Liver (tissue), 9 donors: ENCODE measurements around the gene MAML3. TPM values are rescaled to one million over a fixed set of nuclear protein-coding genes. Genes with fewer than 3 reads are reported as not detected.

Source experiments
- DNase-seq: peaks from one replicate; pipeline ENCODE4 v3.0.0-alpha.2; 2017; ENCODE audit warnings: low spot score
- H3K27ac ChIP-seq, 2 donors: one replicate each; pipeline ENCODE4 v1.7.0; 2013; ENCODE audit warnings: inconsistent platforms in 2 of 2, low read length in 2 of 2, control low read depth in 1 of 2, low read depth in 1 of 2, mild to moderate bottlenecking in 1 of 2
- H3K27me3 ChIP-seq, 4 donors: one replicate each; pipeline versions ENCODE4 v1.6.1 to v1.7.0; 2013; ENCODE audit warnings: low read length in 3 of 4, inconsistent platforms in 1 of 4, mild to moderate bottlenecking in 1 of 4, moderate library complexity in 1 of 4; ENCODE audit not compliant: control insufficient read depth in 4 of 4, insufficient read depth in 4 of 4
- H3K36me3 ChIP-seq, 4 donors: one replicate each; pipeline versions ENCODE4 v1.6.1 to v1.7.0; 2013; ENCODE audit warnings: low read length in 3 of 4, mild to moderate bottlenecking in 3 of 4, low read depth in 1 of 4, moderate library complexity in 1 of 4; ENCODE audit not compliant: control insufficient read depth in 4 of 4, insufficient read depth in 3 of 4
- H3K4me1 ChIP-seq, 4 donors: one replicate each; pipeline versions ENCODE4 v1.6.1 to v1.7.0; 2013; ENCODE audit warnings: low read length in 3 of 4, mild to moderate bottlenecking in 3 of 4, moderate library complexity in 1 of 4; ENCODE audit not compliant: control insufficient read depth in 4 of 4, insufficient read depth in 4 of 4
- H3K4me3 ChIP-seq, 3 donors: one replicate each; pipeline versions ENCODE4 v1.6.1 to v1.7.0; 2013; ENCODE audit warnings: low read length in 3 of 3, control low read depth in 1 of 3, low read depth in 1 of 3, mild to moderate bottlenecking in 1 of 3
- H3K9ac ChIP-seq, 2 donors: one replicate each; pipeline ENCODE4 v1.7.0; 2013; ENCODE audit warnings: low read length in 2 of 2, mild to moderate bottlenecking in 2 of 2, moderate library complexity in 2 of 2, control low read depth in 1 of 2, low read depth in 1 of 2
- H3K9me3 ChIP-seq, 4 donors: one replicate each; pipeline versions ENCODE4 v1.6.1 to v1.7.0; 2013; ENCODE audit warnings: low read length in 3 of 4; ENCODE audit not compliant: control insufficient read depth in 4 of 4
- ATF3 ChIP-seq: IDR thresholded peaks from 2 replicates; pipeline ENCODE4 v1.6.1; 2016; ENCODE audit warnings: antibody characterized with exemption
- CTCF ChIP-seq: fragments of 150-350 bp; IDR thresholded peaks from 2 replicates; pipeline ENCODE4 v1.5.1; 2017; ENCODE audit warnings: improper control_type of control experiment, low read depth, low read length; ENCODE audit not compliant: missing input control
- EGR1 ChIP-seq, 2 donors: IDR thresholded peaks; 2 replicates each; pipeline ENCODE4 v1.6.1; 2016 to 2018; ENCODE audit warnings: antibody characterized with exemption in 2 of 2, low read depth in 2 of 2
- FOXA1 ChIP-seq: IDR thresholded peaks from 2 replicates; pipeline ENCODE4 v1.6.1; 2016; ENCODE audit warnings: antibody characterized with exemption
- FOXA2 ChIP-seq: IDR thresholded peaks from 2 replicates; pipeline ENCODE4 v1.6.1; 2016; ENCODE audit warnings: antibody characterized with exemption
- GABPA ChIP-seq, 2 donors: IDR thresholded peaks in 1 of 2; conservative IDR thresholded peaks in 1 of 2; 2 replicates each; pipeline ENCODE4 v1.6.1; 2016; ENCODE audit warnings: antibody characterized with exemption in 2 of 2, mild to moderate bottlenecking in 1 of 2, moderate library complexity in 1 of 2
- HNF4A ChIP-seq, 2 donors: conservative IDR thresholded peaks; 2 replicates each; pipeline ENCODE4 v1.6.1; 2016; ENCODE audit warnings: antibody characterized with exemption in 2 of 2, mild to moderate bottlenecking in 2 of 2
- HNF4G ChIP-seq: IDR thresholded peaks from 2 replicates; pipeline ENCODE4 v1.6.1; 2016; ENCODE audit warnings: antibody characterized with exemption
- JUND ChIP-seq, 2 donors: IDR thresholded peaks; 2 replicates each; pipeline ENCODE4 v1.6.1; 2016; ENCODE audit warnings: antibody characterized with exemption in 2 of 2
- MAX ChIP-seq: IDR thresholded peaks from 2 replicates; pipeline ENCODE4 v1.6.1; 2016; ENCODE audit warnings: antibody characterized with exemption
- NR2F2 ChIP-seq: IDR thresholded peaks from 2 replicates; pipeline ENCODE4 v1.6.1; 2016; ENCODE audit warnings: antibody characterized with exemption
- RAD21 ChIP-seq, 2 donors: IDR thresholded peaks; 2 replicates each; pipeline ENCODE4 v1.6.1; 2016; ENCODE audit warnings: antibody characterized with exemption in 2 of 2, mild to moderate bottlenecking in 2 of 2
- REST ChIP-seq: IDR thresholded peaks from 2 replicates; pipeline ENCODE4 v1.6.1; 2016; ENCODE audit warnings: antibody characterized with exemption, mild to moderate bottlenecking
- RXRA ChIP-seq, 2 donors: IDR thresholded peaks; 2 replicates each; pipeline ENCODE4 v1.6.1; 2017 to 2018; ENCODE audit warnings: antibody characterized with exemption in 2 of 2, mild to moderate bottlenecking in 1 of 2
- SP1 ChIP-seq: IDR thresholded peaks from 2 replicates; pipeline ENCODE4 v1.6.1; 2018; ENCODE audit warnings: antibody characterized with exemption, mild to moderate bottlenecking
- TAF1 ChIP-seq: conservative IDR thresholded peaks from 2 replicates; pipeline ENCODE4 v1.6.1; 2016; ENCODE audit warnings: antibody characterized with exemption, mild to moderate bottlenecking
- YY1 ChIP-seq: IDR thresholded peaks from 2 replicates; pipeline ENCODE4 v1.6.1; 2016; ENCODE audit warnings: antibody characterized with exemption, mild to moderate bottlenecking
- ZBTB33 ChIP-seq: IDR thresholded peaks from 2 replicates; pipeline ENCODE4 v1.6.1; 2016; ENCODE audit warnings: antibody characterized with exemption
- WGBS: extraction: QIAGEN DNeasy Blood & Tissue Kit; methylation state at CpG from one replicate; pipeline ENCODE4 v1.1.7; 2013; 5-methylcytosine and 5-hydroxymethylcytosine counted together
- polyA plus RNA-seq, 2 donors: library from polyadenylated mRNA; stranded (reverse) in 1 of 2; unstranded in 1 of 2; fragments of 200-250 nt in 1 of 2; fragments of >200 nt in 1 of 2; fragmentation: Nextera tagmentation in 1 of 2; extraction: Ambion mirVana in 1 of 2; gene quantifications; one replicate each; pipeline versions ENCODE4 v1.2.1 to v1.2.3, GENCODE V29; 2013 to 2015
- total RNA-seq, 2 donors: library from RNA; depleted of rRNA; stranded (reverse); fragments of >200 nt; gene quantifications; one replicate each; pipeline ENCODE4 v1.2.3, GENCODE V29; 2014
- donor health status: healthy.
- donor health status: healthy.
- donor health status: healthy.
- donor health status: healthy.
- donor health status: healthy.

MAML3 gene
- total and polyA plus RNA-seq, 4 donors: 1.3 to 4.3 (median 2.7) TPM

- no peaks in the 10 kb centered on the region for H3K36me3 ChIP-seq
- no peak overlapping the region for H3K9ac ChIP-seq
- H3K27me3 ChIP-seq: no peaks in the 10 kb centered on the region
- no peak for DNase-seq
- no peak overlapping the region for H3K4me3 ChIP-seq
- no peaks in the 10 kb centered on the region for H3K9me3 ChIP-seq
- TF ChIP-seq NR2F2 (no peak), HNF4G (no peak), ATF3 (no peak), GABPA (IDR thresholded peaks at IDR 0.05 in 1 of 2, conservative IDR thresholded peaks at IDR 0.05 in 1 of 2) (no peak), RXRA (IDR thresholded peaks at IDR 0.05) (no peak), CTCF (no peak), YY1 (no peak), SP1 (no peak), FOXA2 (no peak), TAF1 (no peak), EGR1 (IDR thresholded peaks at IDR 0.05; ENCODE audit: low read depth in 2 of 2) (no peak), RAD21 (IDR thresholded peaks at IDR 0.05) (no peak), REST (no peak), HNF4A (conservative IDR thresholded peaks at IDR 0.05) (no peak), FOXA1 (no peak)
- H3K4me1 ChIP-seq: no peaks in the 10 kb centered on the region
- 98% methylated on average over 4 of the region's 4 CpGs for WGBS
- H3K27ac ChIP-seq: no peak overlapping the region
These were observed 368.6 kb downstream of the MAML3 start for GRCh38 chr4:139785356-139785755.

- no peak overlapping the region for H3K27ac ChIP-seq
- TF ChIP-seq RXRA (IDR thresholded peaks at IDR 0.05): no peak
- no peak for TF ChIP-seq TAF1
- TF ChIP-seq HNF4G: no peak
- no peak for TF ChIP-seq FOXA2
- no peak for TF ChIP-seq EGR1 (IDR thresholded peaks at IDR 0.05; ENCODE audit: low read depth in 2 of 2)
- TF ChIP-seq ATF3: no peak
- TF ChIP-seq RAD21 (IDR thresholded peaks at IDR 0.05): no peak
- TF ChIP-seq CTCF: no peak
- no peak for TF ChIP-seq NR2F2
- TF ChIP-seq HNF4A (conservative IDR thresholded peaks at IDR 0.05): no peak
- no peak for TF ChIP-seq GABPA (IDR thresholded peaks at IDR 0.05 in 1 of 2, conservative IDR thresholded peaks at IDR 0.05 in 1 of 2)
- TF ChIP-seq ZBTB33: no peak
- TF ChIP-seq JUND (IDR thresholded peaks at IDR 0.05): no peak
- no peak for TF ChIP-seq YY1
- TF ChIP-seq MAX: no peak
- TF ChIP-seq SP1: no peak
- H3K4me1 ChIP-seq: no peaks in the 10 kb centered on the region
- no peaks in the 10 kb centered on the region for H3K27me3 ChIP-seq
- DNase-seq: no peak
- H3K4me3 ChIP-seq: no peak overlapping the region
- no peak overlapping the region for H3K9ac ChIP-seq
- no peaks in the 10 kb centered on the region for H3K36me3 ChIP-seq
- H3K9me3 ChIP-seq: no peaks in the 10 kb centered on the region
- 92% methylated on average over 20 of the region's 20 CpGs for WGBS
These were observed 370.1 kb downstream of the MAML3 start for GRCh38 chr4:139783741-139784484.
